Activated CD4-positive, alpha-beta T cell treated with anti-CD3 and anti-CD28 coated beads, Interleukin-2, amount 50 U/mL, for 16 hours (primary cell): Measurements from ENCODE around the gene TLCD1.

ENCODE experiments used
- DNase-seq: peaks from one replicate; pipeline ENCODE4 v3.0.0-alpha.2; 2020

The TLCD1 gene

GRCh38 chr17:28710861-28711722 lies 14.9 kb downstream of the TLCD1 start:
- DNase-seq: peak; percentile 94

- no peak for DNase-seq
Observed at GRCh38 chr17:28707339-28707720, 18.7 kb downstream of the TLCD1 start.

- DNase-seq: no peak
Observed at GRCh38 chr17:28706471-28707338, 19.3 kb downstream of the TLCD1 start.

GRCh38 chr17:28705728-28706334 lies 20.2 kb downstream of the TLCD1 start:
- no peak for DNase-seq

- DNase-seq: no peak
Observed at GRCh38 chr17:28705074-28705659, 20.9 kb downstream of the TLCD1 start.

- DNase-seq: no peak
Observed at GRCh38 chr17:28704219-28704858, 21.7 kb downstream of the TLCD1 start.

- DNase-seq: no peak
Observed at GRCh38 chr17:28703552-28704218, 22.3 kb downstream of the TLCD1 start.

GRCh38 chr17:28702752-28703150 lies 23.3 kb downstream of the TLCD1 start:
- DNase-seq: no peak

- DNase-seq: no peak
Observed at GRCh38 chr17:28702026-28702751, 23.8 kb downstream of the TLCD1 start.

GRCh38 chr17:28700830-28701492 lies 25.1 kb downstream of the TLCD1 start:
- no peak for DNase-seq

GRCh38 chr17:28700278-28700677 lies 25.8 kb downstream of the TLCD1 start:
- no peak for DNase-seq

- DNase-seq: no peak
Observed at GRCh38 chr17:28698253-28698941, 27.6 kb downstream of the TLCD1 start.

- no peak for DNase-seq
Observed at GRCh38 chr17:28693869-28694268, 32.2 kb downstream of the TLCD1 start.

- DNase-seq: no peak
Observed at GRCh38 chr17:28689011-28689410, 37.0 kb downstream of the TLCD1 start.

- no peak for DNase-seq
Observed at GRCh38 chr17:28688481-28688880, 37.6 kb downstream of the TLCD1 start.

- no peak for DNase-seq
Observed at GRCh38 chr17:28686296-28686695, 39.7 kb downstream of the TLCD1 start.

- no peak for DNase-seq
Observed at GRCh38 chr17:28685366-28685765, 40.7 kb downstream of the TLCD1 start.

- DNase-seq: no peak
Observed at GRCh38 chr17:28684963-28685362, 41.1 kb downstream of the TLCD1 start.

GRCh38 chr17:28682655-28683054 lies 43.4 kb downstream of the TLCD1 start:
- no peak for DNase-seq

GRCh38 chr17:28675980-28676379 lies 50.1 kb downstream of the TLCD1 start:
- peak; percentile 10 for DNase-seq
